Measurements from ENCODE around the gene ARHGAP32.
A peak's percentile ranks its signal among the peaks of the same experiment; 100 is the strongest.
"Not testable (repeated sequence)": the region's sequence is repeated elsewhere in the genome, so short reads cannot be mapped to it uniquely, and the experiment has no call there.

Gene ARHGAP32

DNA sequence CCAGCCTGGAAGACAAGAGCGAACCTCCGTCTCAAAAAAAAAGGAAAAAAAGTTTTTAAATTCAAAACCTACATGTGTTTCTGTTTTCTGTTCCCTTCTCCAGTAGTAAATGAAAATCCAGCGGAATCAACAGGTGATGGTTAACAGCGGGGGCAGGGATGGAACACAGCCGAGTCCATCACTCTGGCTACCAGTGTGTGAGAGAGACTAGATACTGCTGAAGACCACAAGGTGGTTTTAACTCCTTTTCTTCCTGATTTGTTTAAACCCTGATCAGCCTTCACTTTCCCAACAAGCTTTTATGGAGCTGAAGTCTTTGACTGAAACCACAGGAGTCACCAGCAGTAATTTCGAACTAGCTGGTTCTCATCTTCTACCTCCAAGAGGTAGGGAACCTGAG is 3.6 kb upstream of the ARHGAP32 start:
- no peak for DNase-seq

GRCh38 chr11:129191649-129192048 is 476 bp downstream of the ARHGAP32 start:
- DNase-seq, result no peak

DNA sequence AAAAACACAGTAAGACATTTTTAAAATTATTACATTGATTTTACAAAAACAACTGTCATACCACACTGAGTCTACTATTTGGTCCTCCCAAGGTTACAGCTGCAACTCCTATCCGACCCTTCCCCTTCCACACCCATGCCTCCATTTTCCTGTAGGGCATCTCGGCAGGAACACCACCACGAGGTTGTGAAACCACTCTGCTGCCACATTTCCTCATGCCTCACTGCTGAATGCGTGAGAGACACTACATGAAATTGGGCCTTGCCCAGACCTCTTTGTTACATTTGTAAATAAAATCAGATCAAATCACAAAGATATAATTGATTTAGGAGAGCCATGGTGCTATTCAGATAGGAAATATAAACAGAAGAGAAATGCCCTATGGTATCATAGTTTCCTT is 2.0 kb downstream of the ARHGAP32 start:
- DNase-seq, result peak; percentile 8

DNA sequence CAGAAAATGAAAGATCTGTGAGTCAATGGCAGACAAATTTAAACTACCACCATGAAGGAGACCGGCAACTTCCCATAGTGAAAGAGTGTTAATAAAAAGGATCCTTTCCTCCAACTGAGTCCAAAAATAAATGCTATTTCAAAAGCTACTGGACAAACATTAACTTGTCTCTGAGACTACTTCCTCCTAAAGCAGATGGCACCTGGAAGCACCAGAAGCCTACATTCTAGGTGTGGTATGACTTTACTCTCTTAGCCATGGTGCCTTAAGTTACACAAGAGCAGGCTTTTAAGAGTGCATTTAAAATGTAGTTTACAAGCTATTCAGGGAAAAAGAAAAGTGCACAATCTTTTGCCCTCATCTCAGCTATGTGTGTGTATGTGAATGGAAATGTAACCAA is 2.5 kb downstream of the ARHGAP32 start:
- no peak for DNase-seq

DNA sequence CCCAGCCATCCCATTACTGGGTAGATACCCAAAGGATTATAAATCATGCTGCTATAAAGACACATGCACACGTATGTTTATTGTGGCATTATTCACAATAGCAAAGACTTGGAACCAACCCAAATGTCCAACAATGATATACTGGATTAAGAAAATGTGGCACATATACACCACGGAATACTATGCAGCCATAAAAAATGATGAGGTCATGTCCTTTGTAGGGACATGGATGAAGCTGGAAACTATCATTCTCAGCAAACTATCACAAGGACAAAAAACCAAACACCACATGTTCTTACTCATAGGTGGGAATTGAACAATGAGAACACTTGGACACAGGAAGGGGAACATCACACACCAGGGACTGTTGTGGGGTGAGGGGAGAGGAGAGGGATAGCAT is 7.0 kb downstream of the ARHGAP32 start:
- not testable (repeated sequence) for DNase-seq

GRCh38 chr11:129184581-129184980 is 7.5 kb downstream of the ARHGAP32 start:
- no peak for DNase-seq

- no peak for DNase-seq
These were observed 24.8 kb downstream of the ARHGAP32 start for GRCh38 chr11:129167315-129167714.

DNA sequence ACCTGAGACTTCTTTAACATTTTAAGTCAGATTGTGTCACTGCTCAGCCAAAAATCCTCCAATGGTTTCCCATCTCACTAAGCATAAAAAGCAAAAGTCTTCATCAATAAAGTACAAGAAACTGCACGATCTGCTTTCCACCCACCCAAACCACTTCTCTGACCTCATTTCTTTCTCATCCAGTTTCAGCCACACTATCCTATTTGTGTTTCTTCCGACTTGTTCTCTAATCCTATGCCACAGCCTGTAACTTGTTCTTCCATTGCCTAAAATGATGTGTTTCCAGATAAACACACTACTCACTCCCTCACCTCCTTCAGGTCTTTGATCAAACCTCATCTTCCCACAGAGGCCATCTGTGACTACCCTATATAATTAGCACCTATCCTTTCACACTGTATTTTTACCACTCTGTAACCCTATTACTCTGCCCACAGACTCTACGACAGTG is 28.4 kb downstream of the ARHGAP32 start:
- no peak for DNase-seq

GRCh38 chr11:129157080-129157479 is 35.0 kb downstream of the ARHGAP32 start:
- DNase-seq, result not testable (repeated sequence)

DNA sequence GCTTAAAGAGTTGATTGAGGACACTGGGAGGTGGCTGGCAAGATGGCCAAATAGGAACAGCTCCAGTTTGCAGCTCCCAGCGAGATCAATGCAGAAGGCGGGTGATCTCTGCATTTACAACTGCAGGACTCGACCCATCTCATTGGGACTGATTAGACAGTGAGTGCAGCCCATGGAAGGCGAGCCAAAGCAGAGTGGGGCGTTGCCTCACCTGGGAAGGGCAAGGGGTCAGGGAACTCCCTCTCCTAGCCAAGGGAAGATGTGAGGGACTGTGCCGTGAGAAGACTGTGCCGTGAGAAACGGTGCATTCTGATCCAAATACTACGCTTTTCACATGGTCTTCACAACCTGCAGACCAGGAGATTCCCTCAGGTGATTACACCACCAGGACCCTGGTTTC is 36.4 kb downstream of the ARHGAP32 start:
- no peak for DNase-seq

GRCh38 chr11:129148487-129148886 is 43.6 kb downstream of the ARHGAP32 start:
- peak; percentile 1 for DNase-seq

DNA sequence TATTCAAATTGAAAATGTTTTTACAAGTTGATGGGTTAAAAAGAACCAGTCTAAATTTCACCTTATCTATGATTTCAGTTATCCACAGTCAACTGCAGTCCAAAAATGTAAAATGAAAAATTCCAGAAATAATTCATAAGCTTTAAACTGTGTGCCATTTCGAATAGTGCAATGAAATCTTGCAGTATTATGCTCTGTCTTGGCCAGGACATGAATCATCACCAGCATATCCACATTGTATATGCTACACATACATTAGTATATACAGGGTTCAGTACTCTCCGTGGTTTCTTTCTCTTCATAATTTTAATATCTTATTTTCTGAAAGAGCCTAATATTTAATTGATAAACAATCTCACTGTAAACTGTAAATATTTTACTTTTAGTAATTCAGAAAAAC is 45.9 kb downstream of the ARHGAP32 start:
- no peak for DNase-seq

DNA sequence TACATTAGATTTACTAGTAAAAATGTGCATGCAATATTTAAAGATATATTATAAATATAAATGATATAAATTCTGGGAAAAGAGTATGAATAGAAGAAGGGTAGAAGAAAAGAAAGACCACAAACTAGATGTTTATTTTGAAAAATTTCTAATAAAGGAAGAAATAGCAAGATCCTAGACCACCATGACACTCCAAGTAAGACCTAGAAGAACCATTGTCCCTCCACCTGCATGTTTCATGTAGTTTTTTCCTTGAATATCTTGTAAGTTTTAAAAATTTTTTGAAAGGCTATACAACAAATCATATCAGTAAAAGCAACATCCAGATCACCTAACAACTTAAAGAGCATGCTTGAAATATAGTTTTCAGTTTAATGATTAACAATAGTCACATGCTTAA is 46.8 kb downstream of the ARHGAP32 start:
- no peak for DNase-seq

GRCh38 chr11:129144256-129144655 is 47.9 kb downstream of the ARHGAP32 start:
- DNase-seq, result no peak

GRCh38 chr11:129143335-129143734 is 48.8 kb downstream of the ARHGAP32 start:
- DNase-seq, result no peak

DNA sequence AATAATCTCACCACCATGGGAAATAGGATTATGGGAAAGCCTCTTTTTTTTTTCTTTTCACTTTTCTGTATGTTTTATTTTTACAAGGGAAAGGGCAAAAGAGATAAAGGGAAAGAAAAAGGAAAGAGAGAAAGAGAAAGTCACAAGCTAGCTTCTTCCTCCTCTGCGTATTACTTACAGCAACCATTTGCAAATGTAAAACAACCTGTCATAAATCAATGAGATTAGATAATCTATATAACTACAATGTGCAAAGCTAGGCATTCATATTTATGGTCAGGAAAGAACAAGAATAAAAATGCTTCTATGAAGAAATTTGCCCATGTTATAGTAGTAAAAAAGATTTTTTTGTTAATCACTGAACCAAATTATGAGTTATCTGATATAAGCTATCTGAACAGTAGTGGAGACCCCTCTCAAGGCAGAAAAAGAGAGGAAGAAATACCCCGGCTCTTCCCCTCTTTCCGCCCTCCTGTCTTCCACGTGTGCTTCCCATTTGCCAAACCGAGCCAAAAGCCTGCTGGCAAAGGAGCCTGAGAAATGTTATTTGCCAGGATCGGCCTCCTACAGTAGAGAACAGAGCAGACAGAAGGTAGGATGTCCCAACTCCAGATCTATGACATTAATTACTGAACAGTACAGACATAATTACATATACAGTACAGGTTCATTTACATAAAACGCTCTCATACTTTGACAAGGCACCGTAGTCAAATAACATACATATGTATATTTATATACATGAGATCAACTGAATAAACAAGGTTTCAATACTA is 50.2 kb downstream of the ARHGAP32 start:
- DNase-seq, result no peak

GRCh38 chr11:129131316-129131715 is 60.8 kb downstream of the ARHGAP32 start:
- DNase-seq, result no peak

- not testable (repeated sequence) for DNase-seq
These were observed 63.1 kb downstream of the ARHGAP32 start for GRCh38 chr11:129128881-129129620.

DNA sequence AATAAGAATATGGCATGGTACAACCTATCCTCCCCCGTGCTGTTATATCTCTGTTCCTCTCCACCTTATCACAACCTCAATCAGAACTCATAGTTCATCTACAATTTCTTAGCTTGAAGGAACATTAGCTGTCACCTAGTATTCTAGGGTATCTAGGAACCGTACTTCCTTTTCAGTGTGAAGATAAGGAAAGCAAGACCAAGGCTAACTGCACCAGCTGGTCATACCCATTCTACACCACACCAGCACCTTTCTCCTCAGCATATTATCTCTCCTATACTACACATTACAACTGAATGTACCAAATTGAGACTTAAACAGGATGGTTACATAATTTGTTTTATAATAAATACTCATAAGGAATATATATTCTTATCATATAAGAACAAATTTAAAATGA is 73.1 kb downstream of the ARHGAP32 start:
- no peak for DNase-seq

DNA sequence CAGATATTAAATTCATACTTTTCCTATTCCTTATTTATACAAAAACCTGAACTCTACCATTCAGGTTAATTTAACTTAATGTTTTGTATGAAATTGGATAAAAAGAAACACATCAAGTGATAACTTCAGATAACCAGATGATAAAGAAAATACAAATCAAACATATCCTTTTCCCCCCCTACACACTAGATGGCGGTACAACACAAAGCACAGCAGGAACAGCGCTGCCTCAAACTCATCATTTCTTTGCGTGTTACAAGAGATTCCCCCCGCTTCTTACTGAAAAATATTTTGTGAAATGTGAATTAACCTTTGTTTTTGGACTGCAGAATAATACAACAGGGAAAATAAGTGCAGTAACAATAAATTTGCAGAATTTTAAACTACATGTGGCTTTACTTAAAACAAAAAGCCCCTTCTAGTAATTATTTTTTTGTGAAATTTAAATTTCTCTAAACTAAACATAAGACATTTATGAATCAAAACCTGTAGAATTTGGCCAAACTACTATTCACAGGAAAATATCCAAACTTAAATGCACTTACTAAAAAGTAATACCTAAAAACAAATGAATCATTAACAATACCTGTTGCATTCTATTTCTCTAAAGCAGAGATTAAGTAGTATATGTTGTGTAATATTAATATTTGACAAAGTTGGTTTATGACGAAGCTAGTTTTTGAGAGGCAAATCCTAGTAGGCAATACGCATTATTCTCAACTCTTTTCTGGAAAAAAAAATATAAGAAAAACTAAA is 74.4 kb downstream of the ARHGAP32 start:
- DNase-seq, result peak; percentile 50

- DNase-seq, result no peak
These were observed 76.2 kb downstream of the ARHGAP32 start for GRCh38 chr11:129115652-129116586.

- no peak for DNase-seq
These were observed 82.4 kb downstream of the ARHGAP32 start for GRCh38 chr11:129109701-129110100.
